Testis (tissue), 3 donors: ENCODE measurements around the gene GUCA2A. TPM values are rescaled to one million over a fixed set of nuclear protein-coding genes. Genes with fewer than 3 reads are reported as not detected.

Experiments
- DNase-seq: peaks from one replicate; pipeline ENCODE4 v3.0.0-alpha.2; 2019
- H3K27ac ChIP-seq, 2 donors: fragments of 200-600 bp; sonication (generic); one replicate each; pipeline ENCODE4 v1.5.1; 2019
- H3K27me3 ChIP-seq: fragments of 200-600 bp; sonication (generic); one replicate; pipeline ENCODE4 v1.5.1; 2019
- H3K36me3 ChIP-seq: fragments of 200-600 bp; sonication (generic); one replicate; pipeline ENCODE4 v1.5.1; 2017; ENCODE audit warnings: low read depth; ENCODE audit errors: missing control alignments
- H3K4me1 ChIP-seq: fragments of 200-600 bp; sonication (generic); one replicate; pipeline ENCODE4 v1.5.1; 2019
- H3K4me3 ChIP-seq, 2 donors: fragments of 200-600 bp; sonication (generic); one replicate each; pipeline ENCODE4 v1.5.1; 2017 to 2019
- H3K9me3 ChIP-seq: fragments of 200-600 bp; sonication (generic); one replicate; pipeline ENCODE4 v1.5.1; 2017
- CTCF ChIP-seq, 3 experiments: fragments of 450-650 bp in 2 of 3; fragments of 200-600 bp in 1 of 3; sonication (generic) in 1 of 3; IDR thresholded peaks; one replicate each; pipeline ENCODE4 v1.5.1; 2016 to 2019; ENCODE audit warnings: antibody characterized with exemption in 3 of 3, mild to moderate bottlenecking in 2 of 3, moderate library complexity in 1 of 3
- POLR2A ChIP-seq: fragments of 450-650 bp; IDR thresholded peaks from one replicate; pipeline ENCODE4 v1.6.1; 2017; ENCODE audit warnings: antibody characterized with exemption, mild to moderate bottlenecking, moderate library complexity
- WGBS, 2 donors: methylation state at CpG; one replicate each; pipeline ENCODE4 v1.1.5; 2018; 5-methylcytosine and 5-hydroxymethylcytosine counted together
- intact Hi-C: fragments of 100-400 bp; cut with DNase I; formaldehyde crosslinking; loops from one replicate; pipeline ENCODE4 v1.15.1; 2023; ENCODE audit warnings: low total_unique reads
- polyA plus RNA-seq: library from polyadenylated mRNA; stranded (reverse); fragments of 350-450 nt; fragmentation: Illumina TruSeq; extraction: RNeasy Lipid Tissue Mini Kit (QIAGEN cat#74804); gene quantifications from one replicate; pipeline ENCODE4 v1.2.3, GENCODE V29; 2014; ENCODE audit warnings: low read depth, low replicate concordance; ENCODE audit not compliant: insufficient read depth
- total RNA-seq, 2 donors: library from RNA; depleted of rRNA; stranded (reverse); fragments of >200 nt; gene quantifications; one replicate each; pipeline ENCODE4 v1.2.3, GENCODE V29; 2016

GUCA2A gene
- total and polyA plus RNA-seq, 3 donors from 2014 or later: not detected

DNA sequence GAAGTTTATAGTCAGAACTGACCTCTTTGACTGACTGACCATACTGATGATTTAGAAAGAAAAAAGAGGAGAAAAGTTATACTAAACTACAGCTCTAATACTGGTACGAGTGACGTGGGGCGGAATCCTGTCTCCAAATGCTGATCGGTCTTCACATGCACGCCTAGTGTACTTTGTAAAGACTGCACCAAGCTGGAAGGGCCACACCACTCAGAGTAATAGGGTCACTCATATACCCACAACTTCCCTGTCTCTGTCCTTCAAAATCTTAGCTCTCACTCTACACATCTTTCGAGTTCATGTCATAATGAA is 19.4 kb upstream of the GUCA2A start:
- H3K4me3 ChIP-seq: no peak overlapping the region

DNA sequence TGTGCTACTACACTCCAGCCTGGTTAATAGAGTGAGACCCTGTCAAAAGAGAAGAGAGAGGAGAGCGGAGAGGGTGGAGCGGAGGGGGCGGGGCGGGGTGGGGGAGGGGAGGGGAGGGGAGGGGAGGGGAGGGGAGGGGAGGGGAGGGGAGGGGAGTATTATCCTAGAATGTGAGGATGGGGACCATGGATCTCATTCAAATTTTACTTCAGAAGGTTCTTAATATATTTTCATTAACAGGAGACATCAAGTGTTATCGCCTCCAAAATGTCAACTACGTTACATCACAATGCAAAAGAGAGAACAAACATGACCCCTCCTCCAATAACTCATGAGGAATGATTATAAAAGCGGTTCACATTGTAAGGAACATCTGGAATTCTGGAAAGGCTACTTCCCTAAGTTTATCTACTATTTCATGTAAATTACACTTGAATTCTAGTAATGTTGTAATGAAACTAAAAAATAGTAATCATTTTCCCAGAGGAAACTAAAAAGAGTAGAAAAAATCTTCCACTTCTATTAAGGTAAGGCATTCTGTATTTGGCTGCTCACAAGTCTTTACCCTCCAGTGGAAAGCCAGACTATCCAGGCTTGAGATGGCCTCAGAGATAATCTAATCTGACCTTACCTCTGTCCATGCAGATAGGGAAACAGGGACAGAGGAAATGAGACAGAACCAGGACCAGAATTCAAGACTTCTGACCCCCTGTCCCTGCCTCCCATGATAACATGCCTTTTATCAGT is 18.8 kb upstream of the GUCA2A start:
- no peak for TF ChIP-seq CTCF (IDR thresholded peaks at IDR 0.05)
- TF ChIP-seq POLR2A: no peak
- intact Hi-C loops: no loop called here
- Histone ChIP-seq H3K9me3 (no peaks in the 10 kb centered on the region), H3K4me3 (no peak overlapping the region), H3K27me3 (no peaks in the 10 kb centered on the region), H3K27ac (no peak overlapping the region), H3K36me3 (no peaks in the 10 kb centered on the region), H3K4me1 (peaks cover 10% of the 10 kb centered on the region)
- 88 to 97% methylated on average over 7 of the region's 7 CpGs for WGBS, 2 donors
- DNase-seq: no peak

More for the DNA sequence above, 19.4 kb upstream of the GUCA2A start:
- TF ChIP-seq CTCF (IDR thresholded peaks at IDR 0.05) (no peak), POLR2A (no peak)
- Histone ChIP-seq H3K9me3 (no peaks in the 10 kb centered on the region), H3K4me1 (peaks cover 8% of the 10 kb centered on the region), H3K27me3 (no peaks in the 10 kb centered on the region), H3K36me3 (no peaks in the 10 kb centered on the region), H3K27ac (no peak overlapping the region)
- no peak for DNase-seq
- intact Hi-C loops: no loop called here
- WGBS, 2 donors: 94 to 96% methylated on average over 6 of the region's 6 CpGs

DNA sequence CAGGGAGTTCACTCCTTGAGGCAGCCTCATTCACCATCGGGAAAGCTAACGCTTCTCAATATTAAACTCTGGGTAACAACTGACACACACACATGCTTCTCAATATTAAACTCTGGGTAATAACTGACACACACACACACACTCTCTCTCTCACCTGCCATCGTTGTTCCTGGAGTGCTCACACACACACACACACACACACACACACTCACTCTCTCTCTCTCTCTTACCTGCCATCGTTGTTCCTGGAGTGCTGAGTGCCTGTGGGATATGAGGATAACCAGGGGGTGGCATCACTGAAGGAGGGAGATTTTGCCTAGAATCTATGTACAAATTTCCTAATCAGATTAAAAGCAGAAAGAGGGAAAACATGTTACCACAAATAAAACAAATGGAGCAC is 17.1 kb upstream of the GUCA2A start:
- intact Hi-C loops: no loop called here
- Histone ChIP-seq H3K4me1 (peaks cover 13% of the 10 kb centered on the region), H3K27ac (no peak overlapping the region), H3K9me3 (no peaks in the 10 kb centered on the region), H3K36me3 (no peaks in the 10 kb centered on the region), H3K4me3 (no peak overlapping the region), H3K27me3 (no peaks in the 10 kb centered on the region)
- DNase-seq: no peak
- WGBS, 2 donors: 89 to 97% methylated on average over 4 of the region's 4 CpGs
- TF ChIP-seq CTCF (IDR thresholded peaks at IDR 0.05) (no peak), POLR2A (no peak)

DNA sequence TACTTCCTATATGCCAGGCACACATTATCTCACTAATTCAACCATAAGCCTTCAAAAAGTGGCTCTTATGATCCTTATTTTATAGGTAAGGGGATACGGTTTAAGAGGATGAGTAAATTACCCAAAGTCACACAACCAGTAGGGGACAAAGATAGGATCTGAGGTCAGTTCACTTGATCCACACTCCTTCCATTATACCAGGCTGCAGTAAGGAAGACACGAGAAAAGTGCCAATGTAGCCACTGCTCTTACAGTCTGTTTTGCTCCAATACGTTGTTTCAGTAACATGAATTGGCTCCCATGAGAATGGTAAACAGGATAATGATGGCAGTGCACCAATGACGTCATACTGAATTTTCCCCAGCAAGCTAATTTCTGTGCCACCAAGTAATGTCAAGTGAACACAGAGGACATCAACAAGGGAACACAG is 15.4 kb upstream of the GUCA2A start:
- intact Hi-C loops: loop anchor here (10.0 kb wide), 1 partner anchor 605 kb away; no protein-coding TSS in a partner anchor
- DNase-seq: no peak
- WGBS, 2 donors: 63 to 73% methylated on average over 4 of the region's 4 CpGs
- Histone ChIP-seq H3K27ac (peak overlapping the region; percentile 2 to 48), H3K9me3 (no peaks in the 10 kb centered on the region), H3K27me3 (no peaks in the 10 kb centered on the region), H3K36me3 (no peaks in the 10 kb centered on the region), H3K4me1 (peaks cover 13% of the 10 kb centered on the region), H3K4me3 (no peak overlapping the region)
- TF ChIP-seq CTCF (IDR thresholded peaks at IDR 0.05) (no peak), POLR2A (no peak)

GRCh38 chr1:42179275-42179674 is 14.7 kb upstream of the GUCA2A start:
- peak overlapping the region; percentile 2 to 48 for H3K27ac ChIP-seq
- peak; percentile 45 for DNase-seq
- no peaks in the 10 kb centered on the region for H3K27me3 ChIP-seq
- no peaks in the 10 kb centered on the region for H3K9me3 ChIP-seq
- peaks cover 13% of the 10 kb centered on the region for H3K4me1 ChIP-seq
- intact Hi-C loops: loop anchor here (10.0 kb wide), 1 partner anchor 604 kb away; no protein-coding TSS in a partner anchor
- no peaks in the 10 kb centered on the region for H3K36me3 ChIP-seq
- H3K4me3 ChIP-seq: no peak overlapping the region
- TF ChIP-seq POLR2A: no peak
- TF ChIP-seq CTCF (IDR thresholded peaks at IDR 0.05): no peak
- 18 to 23% methylated on average over 2 of the region's 2 CpGs for WGBS, 2 donors
